ENCODE results near the gene RNFT2. TPM values are rescaled to one million over a fixed set of nuclear protein-coding genes. Genes with fewer than 3 reads are reported as not detected.

RNFT2 gene
- total RNA-seq, 1 experiment from 2014 or later: 34.9 TPM

DNA sequence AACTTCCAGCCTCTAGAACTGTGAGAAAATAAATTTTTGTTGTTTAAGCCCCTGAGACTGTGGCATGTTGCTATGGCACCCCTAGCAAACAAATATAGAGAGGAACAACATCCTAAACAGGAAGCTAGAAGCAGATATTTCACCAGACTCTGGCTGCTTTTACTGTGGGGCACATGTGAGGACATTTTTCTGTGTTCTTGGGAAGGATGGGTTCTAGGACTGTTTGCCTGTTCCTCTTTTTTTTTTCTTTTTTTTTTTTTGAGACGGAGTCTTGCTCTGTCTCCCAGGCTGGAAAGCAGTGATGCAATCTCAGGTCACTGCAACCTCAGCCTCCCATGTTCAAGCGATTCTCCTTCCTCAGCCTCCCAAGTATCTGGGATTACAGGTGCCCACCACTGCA, 147.4 kb downstream of the RNFT2 start:
- POLR2A ChIA-PET: no interaction called here
- no peak for TF ChIP-seq YY1 (IDR thresholded peaks at IDR 0.05; ENCODE audit: extremely low read depth, insufficient replicate concordance, low read depth, low read length)
- TF ChIP-seq, protein P1, sequence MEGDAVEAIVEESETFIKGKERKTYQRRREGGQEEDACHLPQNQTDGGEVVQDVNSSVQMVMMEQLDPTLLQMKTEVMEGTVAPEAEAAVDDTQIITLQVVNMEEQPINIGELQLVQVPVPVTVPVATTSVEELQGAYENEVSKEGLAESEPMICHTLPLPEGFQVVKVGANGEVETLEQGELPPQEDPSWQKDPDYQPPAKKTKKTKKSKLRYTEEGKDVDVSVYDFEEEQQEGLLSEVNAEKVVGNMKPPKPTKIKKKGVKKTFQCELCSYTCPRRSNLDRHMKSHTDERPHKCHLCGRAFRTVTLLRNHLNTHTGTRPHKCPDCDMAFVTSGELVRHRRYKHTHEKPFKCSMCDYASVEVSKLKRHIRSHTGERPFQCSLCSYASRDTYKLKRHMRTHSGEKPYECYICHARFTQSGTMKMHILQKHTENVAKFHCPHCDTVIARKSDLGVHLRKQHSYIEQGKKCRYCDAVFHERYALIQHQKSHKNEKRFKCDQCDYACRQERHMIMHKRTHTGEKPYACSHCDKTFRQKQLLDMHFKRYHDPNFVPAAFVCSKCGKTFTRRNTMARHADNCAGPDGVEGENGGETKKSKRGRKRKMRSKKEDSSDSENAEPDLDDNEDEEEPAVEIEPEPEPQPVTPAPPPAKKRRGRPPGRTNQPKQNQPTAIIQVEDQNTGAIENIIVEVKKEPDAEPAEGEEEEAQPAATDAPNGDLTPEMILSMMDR (IDR thresholded peaks at IDR 0.05 in 2 of 3, conservative IDR thresholded peaks at IDR 0.05 in 1 of 3; ENCODE audit: borderline replicate concordance in 1 of 3, insufficient read depth in 1 of 3, low read depth in 2 of 3, low read length in 2 of 3): no peak
- TF ChIP-seq SIN3A (IDR thresholded peaks at IDR 0.05; ENCODE audit: low read depth): no peak
- no peak for TF ChIP-seq EZH2 (IDR thresholded peaks at IDR 0.05)
- TF ChIP-seq EZH2phosphoT487 (IDR thresholded peaks at IDR 0.05; ENCODE audit: borderline replicate concordance): no peak
- TF ChIP-seq POLR2A (IDR thresholded peaks at IDR 0.05; ENCODE audit: borderline replicate concordance, extremely low read depth, insufficient read depth, insufficient read length): no peak
- TF ChIP-seq EGR1 (IDR thresholded peaks at IDR 0.05; ENCODE audit: low read depth): no peak
- no peak for TF ChIP-seq ZNF274 (IDR thresholded peaks at IDR 0.05; ENCODE audit: low read depth, low read length)
- no peak for TF ChIP-seq JUND (IDR thresholded peaks at IDR 0.05)
- no peak for TF ChIP-seq ZFX (IDR thresholded peaks at IDR 0.05)
- no peak for TF ChIP-seq FOSL1 (IDR thresholded peaks at IDR 0.05; ENCODE audit: low read depth)
- TF ChIP-seq, protein P2, sequence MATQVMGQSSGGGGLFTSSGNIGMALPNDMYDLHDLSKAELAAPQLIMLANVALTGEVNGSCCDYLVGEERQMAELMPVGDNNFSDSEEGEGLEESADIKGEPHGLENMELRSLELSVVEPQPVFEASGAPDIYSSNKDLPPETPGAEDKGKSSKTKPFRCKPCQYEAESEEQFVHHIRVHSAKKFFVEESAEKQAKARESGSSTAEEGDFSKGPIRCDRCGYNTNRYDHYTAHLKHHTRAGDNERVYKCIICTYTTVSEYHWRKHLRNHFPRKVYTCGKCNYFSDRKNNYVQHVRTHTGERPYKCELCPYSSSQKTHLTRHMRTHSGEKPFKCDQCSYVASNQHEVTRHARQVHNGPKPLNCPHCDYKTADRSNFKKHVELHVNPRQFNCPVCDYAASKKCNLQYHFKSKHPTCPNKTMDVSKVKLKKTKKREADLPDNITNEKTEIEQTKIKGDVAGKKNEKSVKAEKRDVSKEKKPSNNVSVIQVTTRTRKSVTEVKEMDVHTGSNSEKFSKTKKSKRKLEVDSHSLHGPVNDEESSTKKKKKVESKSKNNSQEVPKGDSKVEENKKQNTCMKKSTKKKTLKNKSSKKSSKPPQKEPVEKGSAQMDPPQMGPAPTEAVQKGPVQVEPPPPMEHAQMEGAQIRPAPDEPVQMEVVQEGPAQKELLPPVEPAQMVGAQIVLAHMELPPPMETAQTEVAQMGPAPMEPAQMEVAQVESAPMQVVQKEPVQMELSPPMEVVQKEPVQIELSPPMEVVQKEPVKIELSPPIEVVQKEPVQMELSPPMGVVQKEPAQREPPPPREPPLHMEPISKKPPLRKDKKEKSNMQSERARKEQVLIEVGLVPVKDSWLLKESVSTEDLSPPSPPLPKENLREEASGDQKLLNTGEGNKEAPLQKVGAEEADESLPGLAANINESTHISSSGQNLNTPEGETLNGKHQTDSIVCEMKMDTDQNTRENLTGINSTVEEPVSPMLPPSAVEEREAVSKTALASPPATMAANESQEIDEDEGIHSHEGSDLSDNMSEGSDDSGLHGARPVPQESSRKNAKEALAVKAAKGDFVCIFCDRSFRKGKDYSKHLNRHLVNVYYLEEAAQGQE (IDR thresholded peaks at IDR 0.05; ENCODE audit: low read depth): no peak
- TF ChIP-seq, protein P3, sequence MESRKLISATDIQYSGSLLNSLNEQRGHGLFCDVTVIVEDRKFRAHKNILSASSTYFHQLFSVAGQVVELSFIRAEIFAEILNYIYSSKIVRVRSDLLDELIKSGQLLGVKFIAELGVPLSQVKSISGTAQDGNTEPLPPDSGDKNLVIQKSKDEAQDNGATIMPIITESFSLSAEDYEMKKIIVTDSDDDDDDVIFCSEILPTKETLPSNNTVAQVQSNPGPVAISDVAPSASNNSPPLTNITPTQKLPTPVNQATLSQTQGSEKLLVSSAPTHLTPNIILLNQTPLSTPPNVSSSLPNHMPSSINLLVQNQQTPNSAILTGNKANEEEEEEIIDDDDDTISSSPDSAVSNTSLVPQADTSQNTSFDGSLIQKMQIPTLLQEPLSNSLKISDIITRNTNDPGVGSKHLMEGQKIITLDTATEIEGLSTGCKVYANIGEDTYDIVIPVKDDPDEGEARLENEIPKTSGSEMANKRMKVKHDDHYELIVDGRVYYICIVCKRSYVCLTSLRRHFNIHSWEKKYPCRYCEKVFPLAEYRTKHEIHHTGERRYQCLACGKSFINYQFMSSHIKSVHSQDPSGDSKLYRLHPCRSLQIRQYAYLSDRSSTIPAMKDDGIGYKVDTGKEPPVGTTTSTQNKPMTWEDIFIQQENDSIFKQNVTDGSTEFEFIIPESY (IDR thresholded peaks at IDR 0.05; ENCODE audit: extremely low read depth, insufficient replicate concordance, low read length): no peak
- no peak for TF ChIP-seq TCF7L2 (IDR thresholded peaks at IDR 0.05; ENCODE audit: borderline replicate concordance, extremely low read depth, insufficient read depth, insufficient read length)
- no peak for TF ChIP-seq SP1 (IDR thresholded peaks at IDR 0.05; ENCODE audit: low read depth)
- TF ChIP-seq, protein P4, sequence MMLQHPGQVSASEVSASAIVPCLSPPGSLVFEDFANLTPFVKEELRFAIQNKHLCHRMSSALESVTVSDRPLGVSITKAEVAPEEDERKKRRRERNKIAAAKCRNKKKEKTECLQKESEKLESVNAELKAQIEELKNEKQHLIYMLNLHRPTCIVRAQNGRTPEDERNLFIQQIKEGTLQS (IDR thresholded peaks at IDR 0.05): no peak
- TF ChIP-seq RAD21 (IDR thresholded peaks at IDR 0.05; ENCODE audit: low read depth): no peak
- TF ChIP-seq CBX3 (IDR thresholded peaks at IDR 0.05; ENCODE audit: low read depth): no peak
- no peak for TF ChIP-seq SRF (IDR thresholded peaks at IDR 0.05; ENCODE audit: low read depth)
- TF ChIP-seq ELF1 (IDR thresholded peaks at IDR 0.05; ENCODE audit: borderline replicate concordance, low read depth): no peak
- H3K27me3 ChIP-seq (ENCODE audit: insufficient read depth, low read length): no peaks in the 10 kb centered on the region
- H3K36me3 ChIP-seq (ENCODE audit: control insufficient read depth in 1 of 2, insufficient read depth in 2 of 2, low read length in 2 of 2): no peaks in the 10 kb centered on the region
- RAD21 ChIA-PET (ENCODE audit: low non-redundant PET in 1 of 2, low total read pairs in 2 of 2, uncharacterized antibody in 2 of 2, unreplicated experiment in 2 of 2): no interaction called here
- H4K20me1 ChIP-seq (ENCODE audit: insufficient read depth): no peaks in the 10 kb centered on the region
- H3K4me1 ChIP-seq (ENCODE audit: control insufficient read depth in 1 of 2, insufficient read depth in 2 of 2, low read length in 2 of 2): peaks cover 0 to 8% of the 10 kb centered on the region in 2 experiments; a peak in 3 of 4 replicates
- no peak overlapping the region for H3K9ac ChIP-seq (ENCODE audit: low read length)
- CTCF ChIA-PET: no interaction called here
- no peaks in the 10 kb centered on the region for H3K9me2 ChIP-seq (ENCODE audit: insufficient read depth)
- H3K27ac ChIP-seq (ENCODE audit: low read depth, low read length): no peak overlapping the region
- no peak overlapping the region for H3K4me2 ChIP-seq (ENCODE audit: low read length)
- DNase-seq (ENCODE audit: low read depth, low spot score): no peak
- intact Hi-C loops (cut with micrococcal nuclease): no loop called here
- no peaks in the 10 kb centered on the region for H3K9me3 ChIP-seq (ENCODE audit: control insufficient read depth in 1 of 2, insufficient read depth in 1 of 2, low read depth in 1 of 2, low read length in 2 of 2)
- BruUV-seq (replicated peaks): no TSS peak
- no peak overlapping the region for H2AFZ ChIP-seq (ENCODE audit: low read depth, low read length, poor library complexity, severe bottlenecking)
- no peak overlapping the region for H3K4me3 ChIP-seq (replicated peaks in 1 of 2; ENCODE audit: low read depth in 1 of 2, low read length in 2 of 2)
- no peak for ATAC-seq
- H3K79me2 ChIP-seq (ENCODE audit: insufficient read depth, low read length): no peaks in the 10 kb centered on the region

Data from HCT116 (cell line).